NCI-H1417 treated with DMSO at 0.1 percent for 48 hours (cell line): ENCODE results near the gene SRR.
"Not testable (repeated sequence)": the region's sequence is repeated elsewhere in the genome, so short reads cannot be mapped to it uniquely, and the experiment has no call there.

ENCODE experiments used
- DNase-seq: peaks from one replicate; lab custom pipeline; 2025; lab: John Stamatoyannopoulos, UW

SRR gene, protein sequence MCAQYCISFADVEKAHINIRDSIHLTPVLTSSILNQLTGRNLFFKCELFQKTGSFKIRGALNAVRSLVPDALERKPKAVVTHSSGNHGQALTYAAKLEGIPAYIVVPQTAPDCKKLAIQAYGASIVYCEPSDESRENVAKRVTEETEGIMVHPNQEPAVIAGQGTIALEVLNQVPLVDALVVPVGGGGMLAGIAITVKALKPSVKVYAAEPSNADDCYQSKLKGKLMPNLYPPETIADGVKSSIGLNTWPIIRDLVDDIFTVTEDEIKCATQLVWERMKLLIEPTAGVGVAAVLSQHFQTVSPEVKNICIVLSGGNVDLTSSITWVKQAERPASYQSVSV

DNA sequence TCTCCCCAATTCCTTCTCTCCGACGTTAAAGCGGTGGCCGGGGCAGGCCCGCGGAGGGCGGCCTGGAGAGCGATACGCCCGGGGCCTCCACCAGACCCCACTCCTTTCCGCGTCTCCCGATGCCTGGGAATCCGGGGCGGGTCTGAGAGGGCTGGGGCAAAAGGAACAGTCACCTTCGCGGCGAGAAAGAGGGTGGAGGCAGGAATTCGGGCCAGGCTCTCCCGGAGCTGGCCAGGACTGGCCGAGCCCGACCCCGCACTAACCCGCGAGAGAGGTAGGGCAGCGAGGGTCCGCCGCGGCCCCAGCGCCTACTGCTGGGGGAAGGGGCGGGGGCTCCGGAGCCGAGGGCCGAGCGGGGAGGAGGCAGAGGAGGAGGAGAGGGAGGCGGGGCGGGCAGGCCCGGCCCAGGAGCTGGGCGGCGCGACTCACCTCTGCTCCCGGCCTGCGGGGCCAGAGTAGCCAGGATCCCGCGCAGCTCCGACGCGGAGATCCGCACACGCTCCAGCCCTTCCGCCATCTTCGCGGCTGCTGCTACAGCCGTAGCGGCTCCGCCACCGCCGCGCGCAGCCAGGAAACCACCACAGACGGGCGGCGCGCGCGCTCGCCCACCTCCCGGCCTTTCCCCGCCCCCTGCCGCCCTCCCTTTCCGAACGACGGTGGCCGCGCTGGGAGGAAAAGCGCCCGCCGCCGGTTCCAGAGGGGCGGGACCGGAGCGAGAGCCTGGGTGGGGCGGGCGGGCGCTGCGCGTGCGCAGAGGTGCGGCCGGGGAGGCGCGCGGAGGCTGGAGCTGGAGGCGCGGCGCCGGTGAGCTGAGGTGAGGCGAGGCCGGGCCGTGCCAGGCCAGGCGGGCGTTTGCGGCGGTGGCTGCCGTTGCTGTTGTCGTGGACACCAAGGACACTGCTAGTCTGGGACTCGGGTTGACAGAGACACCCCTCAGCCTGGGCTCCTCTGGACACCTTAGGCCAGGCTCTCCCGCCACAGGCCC lies at the start of gene SRR, which contains the start of gene SMG6:
Gene SRR, plus strand, starts transcription at position 747 of the 985 bp plus-strand sequence. CDS start 11,611 bp downstream, outside the sequence.
Gene SMG6, minus strand, starts transcription at position 582 of the 985 bp plus-strand sequence. Its CDS starts 65 bp downstream, at position 517.
- DNase-seq, result peak; percentile 55

DNA sequence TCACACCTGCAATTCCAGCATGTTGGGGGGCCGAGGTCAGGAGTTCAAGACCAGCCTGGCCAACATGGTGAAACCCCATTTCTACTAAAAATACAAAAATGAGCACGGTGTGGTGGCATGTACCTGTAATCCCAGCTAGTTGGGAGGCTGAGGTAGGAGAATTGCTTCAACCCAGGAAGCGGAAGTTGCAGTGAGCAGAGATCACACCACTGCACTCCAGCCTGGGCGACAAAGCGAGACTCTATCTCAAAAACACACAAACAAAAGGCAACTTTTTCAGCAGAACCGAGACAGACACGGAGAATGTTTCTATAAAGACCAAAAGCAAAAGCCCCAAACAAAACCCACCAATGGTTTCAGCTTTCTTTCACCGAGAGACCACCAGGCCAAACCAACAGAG lies 44.9 kb upstream of the SRR start:
- DNase-seq, result not testable (repeated sequence)

DNA sequence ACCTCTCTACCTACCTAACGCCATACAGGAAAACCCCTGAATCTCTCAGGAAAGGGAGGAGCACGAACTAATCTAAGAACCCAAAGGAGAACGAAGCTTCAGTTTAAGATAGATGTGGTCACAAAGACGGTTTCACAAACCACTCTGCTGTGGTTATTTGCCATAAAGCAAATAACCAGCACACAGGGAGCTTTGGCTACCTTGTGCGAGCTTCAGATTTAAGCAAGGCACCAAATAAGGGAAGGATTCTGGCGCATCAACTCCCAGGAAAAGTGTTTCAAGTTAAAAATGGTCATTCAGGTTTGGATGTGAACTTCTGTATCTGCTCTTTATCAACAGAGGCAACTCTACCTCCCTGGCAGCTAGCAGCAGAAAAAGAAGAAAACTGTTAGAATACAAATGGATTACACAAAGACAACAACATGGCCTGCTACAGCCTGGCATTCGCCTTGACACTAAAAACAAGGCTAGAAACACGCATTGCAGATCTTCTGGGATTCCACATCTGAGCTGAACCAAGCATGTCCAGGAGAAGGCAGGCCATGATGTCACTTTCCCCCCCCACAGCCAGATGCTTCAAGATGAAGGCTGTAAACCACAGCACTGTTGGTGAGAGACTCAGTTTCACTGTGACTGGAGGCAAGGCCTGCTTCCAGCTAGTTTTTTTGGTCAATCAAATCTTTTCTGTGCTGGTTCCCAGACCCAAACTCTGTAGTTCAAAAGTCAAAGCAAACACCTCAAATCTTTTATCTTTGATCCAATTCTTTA lies 43.8 kb upstream of the SRR start:
- no peak for DNase-seq

DNA sequence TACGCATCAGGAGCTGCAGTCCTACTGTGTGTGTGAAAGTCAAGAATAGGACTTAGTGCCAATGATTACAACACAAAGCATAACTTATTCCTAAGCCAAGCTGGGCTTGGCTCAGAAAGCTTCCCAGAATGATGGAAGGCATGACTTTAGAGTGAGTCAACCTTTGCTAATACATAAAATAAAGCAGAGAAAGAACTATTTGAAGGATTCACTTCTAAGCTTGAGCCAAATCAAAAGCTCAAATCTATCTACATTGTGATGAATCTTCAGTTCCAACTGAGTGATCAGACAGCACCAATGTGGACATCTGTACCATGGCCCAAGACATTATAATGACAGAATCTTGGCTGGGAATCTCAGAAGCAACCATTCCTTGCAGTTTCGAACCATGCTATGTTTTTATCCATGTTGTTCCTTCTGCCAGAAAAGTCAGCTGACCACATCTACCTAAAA lies 41.6 kb upstream of the SRR start:
- no peak for DNase-seq

DNA sequence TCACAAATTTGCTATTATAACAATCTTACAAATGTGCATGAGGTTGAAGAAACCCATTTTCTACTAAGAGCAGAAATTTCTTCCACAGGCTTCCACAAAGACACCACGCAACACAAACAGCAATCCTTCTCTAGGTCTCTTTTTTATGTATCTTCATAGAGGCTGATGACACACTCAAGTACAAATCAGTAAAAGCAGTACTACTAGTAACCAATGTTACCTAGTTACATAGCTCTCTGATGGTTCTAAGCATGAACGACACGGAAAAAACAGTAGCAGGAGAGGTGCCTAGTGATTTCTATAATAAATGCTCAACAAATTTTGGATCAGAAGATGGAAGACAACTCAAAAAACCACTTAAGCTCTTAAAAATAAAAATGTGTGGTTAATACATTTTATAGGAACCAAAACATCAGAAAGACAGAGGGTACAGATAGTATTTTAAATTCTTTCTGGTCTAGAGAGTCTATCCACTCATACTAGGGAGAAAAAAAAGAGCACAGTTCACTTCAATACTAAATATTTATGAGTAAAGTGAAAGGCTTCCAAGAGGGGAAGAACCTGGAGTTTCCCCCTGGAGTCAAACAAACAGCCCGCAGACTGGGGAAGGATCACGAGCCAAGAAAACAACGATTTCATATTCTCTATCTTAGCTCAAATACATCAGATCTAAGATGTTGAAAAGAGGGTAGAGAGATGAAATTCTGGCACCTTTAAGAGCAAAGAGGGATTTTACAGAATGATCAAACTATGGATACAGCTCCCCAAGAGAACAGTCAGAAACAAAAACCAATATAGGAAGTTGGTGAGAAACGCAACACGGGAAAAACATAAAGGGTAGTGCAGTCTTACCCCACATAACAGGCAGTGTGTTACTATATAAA lies 40.3 kb upstream of the SRR start:
- no peak for DNase-seq

DNA sequence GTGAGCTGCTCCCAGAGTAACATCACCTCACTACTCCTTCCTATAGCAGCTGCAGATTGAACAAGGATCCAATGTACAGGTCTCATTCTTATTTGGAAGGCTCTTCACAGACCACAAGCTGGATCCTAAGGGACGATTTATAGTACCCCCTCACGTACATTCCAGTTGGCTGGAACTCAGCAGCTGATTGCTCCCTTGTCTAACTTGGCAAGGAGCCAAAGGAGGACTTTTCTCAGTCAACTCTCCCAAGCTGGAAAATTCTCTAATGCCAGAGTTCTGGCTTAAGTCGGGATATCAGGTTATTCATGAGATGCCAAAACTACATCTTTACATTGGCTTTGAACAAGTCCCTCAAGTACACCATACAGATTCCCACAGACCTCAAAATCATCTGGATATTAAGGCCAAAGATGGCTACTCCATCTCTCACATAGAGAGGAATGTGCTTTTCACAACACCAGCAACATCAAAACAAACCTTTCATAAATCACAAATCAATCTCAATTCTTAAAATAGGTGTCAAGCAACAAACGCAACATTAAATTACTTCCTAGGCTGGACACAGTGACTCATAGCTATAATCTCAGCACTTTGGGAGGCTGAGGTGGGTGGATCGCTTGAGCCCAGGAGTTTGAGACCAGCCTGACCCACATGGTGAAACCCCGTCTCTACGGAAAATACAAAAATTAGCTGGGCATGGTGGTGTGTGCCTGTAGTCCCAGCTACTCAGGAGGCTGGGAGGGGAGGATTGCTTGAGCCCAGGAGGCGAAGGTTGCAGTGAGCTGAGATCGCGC lies 39.5 kb upstream of the SRR start:
- no peak for DNase-seq

DNA sequence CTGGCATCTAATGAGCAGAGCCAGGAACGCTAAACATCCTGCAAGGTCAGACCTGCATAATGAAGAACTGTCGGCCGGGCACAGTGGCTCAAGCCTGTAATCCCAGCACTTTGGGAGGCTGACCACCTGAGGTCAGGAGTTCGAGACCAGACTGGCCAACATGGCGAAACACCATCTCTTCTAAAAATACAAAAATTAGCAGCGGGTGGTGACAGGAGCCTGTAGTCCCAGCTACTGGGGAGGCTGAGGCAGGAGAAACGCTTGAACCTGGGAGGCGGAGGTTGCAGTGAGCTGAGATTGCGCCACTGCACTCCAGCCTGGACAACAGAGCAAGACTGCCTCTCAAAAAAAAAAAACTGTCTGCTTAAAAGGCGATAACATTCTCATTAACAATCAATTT lies 38.6 kb upstream of the SRR start:
- DNase-seq, result not testable (repeated sequence)

DNA sequence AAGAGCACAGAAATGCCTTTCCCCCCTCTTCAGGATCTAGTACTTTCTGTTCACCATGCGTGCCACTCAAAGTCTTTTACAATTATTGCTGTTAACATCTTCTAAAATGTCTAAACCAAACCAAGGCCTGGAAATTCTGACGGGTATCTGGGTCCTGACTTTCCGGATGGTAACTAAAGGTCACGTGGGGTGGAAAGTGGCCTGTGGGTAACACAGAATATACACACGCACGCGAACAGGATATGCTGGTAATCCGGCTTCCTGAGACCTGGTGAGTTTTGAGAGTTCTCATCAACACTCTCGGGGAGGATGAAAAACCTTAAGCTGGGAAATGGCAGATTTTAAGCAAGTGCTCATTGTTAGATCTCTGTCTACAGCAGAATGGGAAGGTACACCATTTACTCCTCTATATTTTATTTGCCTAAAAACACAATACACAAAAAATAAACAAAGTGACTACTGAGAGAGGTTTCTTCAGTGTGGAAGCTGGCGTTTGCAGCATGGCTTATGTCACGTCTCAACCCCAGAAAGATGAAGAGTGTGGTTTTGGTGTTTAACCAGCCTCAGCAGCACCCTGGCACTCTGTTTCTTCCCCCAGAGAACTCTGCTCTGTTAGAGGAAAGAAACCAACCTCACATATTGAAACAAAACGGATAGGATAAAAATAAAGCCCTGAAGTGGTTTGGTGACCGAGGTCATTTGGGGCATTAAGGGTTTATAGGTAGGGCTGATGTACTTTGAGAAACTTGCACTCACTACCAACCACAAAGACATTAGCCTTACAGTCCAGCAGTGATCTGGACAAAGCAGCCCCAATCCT lies 37.5 kb upstream of the SRR start:
- DNase-seq, result no peak

DNA sequence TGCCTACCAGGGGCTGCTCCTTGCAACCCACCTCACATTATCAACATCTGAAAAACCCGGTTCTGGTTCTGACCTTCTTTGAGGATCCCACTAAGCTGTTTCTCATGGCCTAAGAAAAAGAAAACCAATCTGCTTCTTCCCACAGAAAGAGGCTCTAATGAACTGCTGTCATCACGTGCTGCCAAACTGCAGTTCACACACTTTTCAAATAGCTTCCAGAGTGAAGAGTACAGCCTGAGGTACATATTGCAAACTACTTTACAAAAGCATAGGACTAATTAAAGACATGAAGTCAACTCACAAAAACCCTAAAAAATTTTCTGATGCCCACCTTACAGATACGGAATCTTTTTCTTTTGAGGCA lies 36.9 kb upstream of the SRR start:
- no peak for DNase-seq

DNA sequence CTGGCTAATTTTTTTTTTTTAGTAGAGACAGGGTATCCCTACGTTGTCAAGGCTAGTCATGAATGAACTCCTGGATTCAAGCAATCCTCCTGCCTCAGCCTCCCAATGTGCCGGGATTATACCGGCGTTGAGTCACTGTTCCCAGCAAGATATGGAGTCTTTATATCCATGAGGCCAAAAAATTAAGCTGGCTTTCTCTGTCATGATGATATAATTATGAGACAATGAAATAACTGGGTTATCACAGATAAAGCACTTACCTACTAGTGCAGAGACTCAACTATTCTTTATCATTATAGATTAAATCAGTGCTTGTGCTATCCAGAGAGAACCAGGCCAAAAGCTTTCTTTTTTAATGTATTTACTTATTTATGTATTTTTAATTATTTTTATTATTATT lies 36.4 kb upstream of the SRR start:
- no peak for DNase-seq

DNA sequence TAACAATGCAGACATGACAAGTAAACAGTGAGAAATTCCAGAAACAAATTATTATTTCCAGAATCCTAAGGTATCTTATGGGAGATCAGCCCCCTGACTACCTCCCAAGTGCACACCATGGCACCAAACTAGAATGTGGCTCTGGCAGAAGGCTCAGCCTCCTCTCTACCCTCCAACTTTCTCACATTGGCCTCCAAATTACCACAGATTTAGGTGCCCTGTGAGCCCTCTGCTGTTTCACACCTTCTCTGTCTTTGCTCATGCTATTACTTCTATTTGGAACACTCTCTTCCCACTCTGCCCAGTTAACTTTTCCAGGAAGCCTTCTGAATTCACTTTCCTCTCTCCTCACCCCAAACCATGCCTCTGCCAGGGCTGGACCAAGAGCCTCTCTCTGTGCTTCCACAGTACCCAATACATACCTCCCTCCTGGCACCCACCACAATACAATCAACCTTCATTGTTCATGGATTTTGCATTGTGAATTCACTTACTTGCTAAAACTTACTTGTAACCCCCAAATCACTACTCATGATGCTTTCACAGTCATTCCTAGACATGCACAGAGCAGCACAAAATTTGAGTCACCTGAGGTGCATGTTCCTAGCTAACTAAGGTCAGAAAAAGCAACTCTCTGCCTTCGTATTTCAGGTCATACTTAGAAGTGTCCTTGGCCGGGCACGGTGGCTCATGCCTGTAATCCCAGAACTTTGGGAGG lies 31.6 kb upstream of the SRR start:
- no peak for DNase-seq

DNA sequence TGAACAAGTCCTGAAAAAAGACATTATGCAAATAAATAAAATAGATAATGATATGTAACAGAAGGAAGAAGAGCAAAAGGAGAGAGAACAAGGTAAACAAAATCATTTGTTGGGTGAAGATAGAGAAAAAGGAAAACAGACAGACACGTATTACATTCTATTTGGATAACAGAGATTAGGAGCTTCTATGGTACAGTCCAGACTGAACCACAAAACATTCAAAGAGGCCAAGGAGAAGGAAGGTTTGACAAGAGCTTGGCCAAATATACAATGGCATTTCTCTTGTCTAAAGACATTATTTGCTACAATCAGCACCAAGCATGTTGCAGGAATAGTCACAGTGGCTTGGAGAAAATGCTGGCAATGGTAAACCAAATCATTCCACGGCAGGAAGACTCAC lies 29.3 kb upstream of the SRR start:
- DNase-seq, result no peak

DNA sequence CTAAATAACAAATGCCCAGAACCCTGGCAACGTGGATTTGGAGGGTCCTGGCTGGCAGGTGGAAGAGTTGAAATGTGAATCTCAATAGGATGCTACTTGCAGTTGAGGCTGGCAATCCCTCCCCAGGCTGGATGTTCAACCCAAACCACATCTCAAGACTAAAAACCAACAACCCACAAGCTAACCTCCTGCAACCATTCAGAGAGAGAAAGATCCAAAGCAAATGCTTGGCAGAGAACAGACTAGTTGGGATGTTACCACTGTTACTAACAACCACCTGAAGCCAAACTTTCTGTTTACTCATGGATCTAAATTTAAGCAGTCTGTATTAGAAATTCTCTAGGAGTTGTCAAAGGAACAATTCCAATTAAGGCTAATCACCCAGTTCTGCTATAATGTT lies 28.0 kb upstream of the SRR start:
- DNase-seq, result no peak

DNA sequence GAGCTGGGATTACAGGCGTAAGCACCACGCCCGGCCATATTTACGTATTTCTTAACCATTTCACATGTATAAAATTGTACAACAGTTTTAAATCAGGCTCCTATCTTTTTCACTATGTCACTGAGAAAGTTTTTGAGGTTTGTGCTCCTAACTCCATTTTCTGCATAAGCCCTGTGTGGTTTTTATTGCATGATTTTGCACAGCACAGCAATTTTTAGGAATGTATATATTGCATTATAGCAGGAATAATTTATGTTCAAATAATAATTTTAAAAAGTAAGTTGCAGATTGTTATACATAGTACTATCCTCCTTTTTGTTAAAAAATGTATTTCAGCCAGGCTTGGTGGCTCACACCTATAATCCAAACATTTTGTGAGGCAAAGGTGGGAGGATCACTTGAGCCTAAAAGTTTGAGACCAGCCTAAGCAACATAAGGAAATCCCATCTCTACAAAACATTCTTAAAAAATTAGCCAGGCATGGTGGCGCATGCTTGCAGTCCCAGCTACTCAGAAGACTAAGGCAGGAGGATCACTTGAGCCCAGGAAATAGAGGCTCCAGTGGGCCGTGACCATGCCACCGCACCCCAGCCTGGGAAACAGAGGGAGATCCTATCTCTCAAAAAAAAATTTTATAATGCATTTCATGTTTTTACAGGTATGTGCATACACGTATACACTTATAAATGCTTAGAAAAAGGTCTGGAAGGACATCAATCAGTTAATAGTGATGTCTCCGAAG lies 26.1 kb upstream of the SRR start:
- no peak for DNase-seq

DNA sequence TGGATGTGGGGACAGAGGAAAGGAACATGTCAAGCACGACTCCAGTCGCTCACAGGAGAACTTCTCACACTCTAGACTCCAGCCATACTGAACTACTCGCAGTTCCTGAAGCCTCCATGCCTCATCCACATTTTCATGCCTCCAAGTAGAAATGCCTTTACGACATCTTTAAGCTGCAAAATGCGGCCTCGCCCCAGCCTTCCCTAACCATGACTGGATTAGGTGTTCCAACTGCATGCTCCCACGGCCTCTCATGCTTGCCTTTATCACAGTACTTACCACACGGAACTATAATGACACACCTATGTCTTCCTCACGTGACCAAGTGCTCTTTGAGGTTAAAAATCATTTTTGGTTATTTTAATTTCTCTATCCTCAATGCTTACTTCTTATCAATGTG lies 24.0 kb upstream of the SRR start:
- DNase-seq, result no peak

DNA sequence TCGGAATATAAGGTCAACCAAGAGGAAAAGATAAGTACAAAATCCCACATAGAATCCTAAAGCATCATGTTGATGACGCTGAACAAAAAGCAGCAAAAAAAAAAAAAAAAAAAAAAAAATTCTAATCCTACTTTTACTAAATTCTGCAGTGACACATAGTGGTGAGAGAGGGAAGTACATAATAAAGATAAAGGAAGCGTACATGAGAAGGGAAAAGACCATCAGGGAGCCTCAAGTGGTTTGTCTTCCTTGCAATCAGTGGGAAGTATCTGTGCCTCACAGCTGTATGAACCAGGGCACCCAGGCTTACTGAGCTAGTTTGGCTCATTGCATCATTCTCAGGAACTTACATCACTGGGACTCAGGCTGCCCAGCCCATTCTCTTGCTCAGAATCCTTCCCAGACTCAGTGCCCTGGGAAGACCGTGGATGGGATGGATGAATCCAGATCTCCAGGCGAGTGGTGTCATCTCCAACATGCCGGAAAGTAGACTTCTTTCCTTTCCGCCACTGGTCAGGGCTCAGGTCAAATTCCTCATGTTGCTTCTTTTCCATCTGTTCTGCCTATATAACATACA lies 21.4 kb upstream of the SRR start:
- DNase-seq, result no peak

DNA sequence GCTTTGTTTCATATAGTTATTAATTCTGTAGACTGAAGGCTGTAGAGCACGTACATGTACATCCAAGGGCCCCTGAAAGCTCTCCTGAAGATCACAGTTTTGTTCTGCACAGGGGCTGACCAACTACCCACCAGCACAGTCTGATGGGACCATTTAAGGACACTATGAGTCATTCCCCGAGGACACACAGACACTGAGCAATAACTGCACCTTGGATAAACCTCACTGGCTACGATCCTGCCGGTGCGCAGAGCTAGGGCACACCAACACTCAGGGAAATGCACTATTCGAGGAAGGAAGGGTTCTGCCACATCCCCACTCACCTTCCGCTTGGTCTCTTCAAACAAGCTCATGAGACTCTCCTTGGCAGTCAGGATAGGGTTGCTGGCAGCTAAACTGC lies 20.4 kb upstream of the SRR start:
- no peak for DNase-seq
